Stimulated activated CD8-positive, alpha-beta memory T cell treated with anti-CD3 and anti-CD28 coated beads, Interleukin-12 subunit alpha, Interleukin-12 subunit beta, amount 100 ng/mL, for 24 hours (primary cell): ENCODE data around the gene FMC1.

Experiments
- DNase-seq: peaks from one replicate; pipeline ENCODE4 v3.0.0-alpha.2; 2020; ENCODE audit errors: extremely low read depth

The FMC1 gene

DNA sequence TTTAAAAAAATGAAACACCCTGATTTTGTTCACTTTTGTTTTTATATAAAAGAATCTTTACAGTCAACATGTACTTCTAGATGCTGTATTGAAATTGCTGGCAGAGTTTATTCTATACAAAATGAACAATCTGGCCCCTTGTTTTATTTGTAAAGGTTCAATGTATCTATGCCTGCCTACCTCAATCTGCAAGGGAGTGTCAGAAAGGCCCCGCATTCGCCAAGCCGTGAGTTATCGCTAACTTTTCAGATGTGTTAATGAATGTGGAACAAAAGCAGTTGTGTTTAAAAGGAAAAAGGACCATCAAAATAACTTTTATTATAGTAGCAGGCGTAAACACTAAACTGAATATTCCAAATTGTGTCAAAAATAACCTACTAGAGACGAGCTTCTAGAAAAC is 33.1 kb downstream of the FMC1 start:
- no peak for DNase-seq

DNA sequence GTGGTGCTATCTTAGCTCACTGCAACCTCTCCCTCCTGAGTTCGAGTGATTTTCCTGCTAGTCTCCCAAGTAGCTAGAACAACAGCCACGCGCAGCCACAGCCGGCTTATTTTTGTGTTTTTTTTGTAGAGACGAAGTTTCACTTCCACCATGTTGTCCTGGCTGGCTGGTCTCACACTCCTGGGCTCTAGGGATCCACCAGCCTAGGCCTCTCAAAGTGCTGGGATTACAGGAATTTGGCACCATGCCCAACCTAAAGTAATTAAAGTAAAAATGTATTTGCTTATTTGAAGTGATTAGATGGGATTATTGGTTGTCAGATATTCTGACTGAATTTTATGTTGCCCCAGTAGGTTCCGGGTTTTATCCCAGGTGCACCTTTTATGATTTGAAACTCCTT is 41.3 kb downstream of the FMC1 start:
- DNase-seq = no peak

DNA sequence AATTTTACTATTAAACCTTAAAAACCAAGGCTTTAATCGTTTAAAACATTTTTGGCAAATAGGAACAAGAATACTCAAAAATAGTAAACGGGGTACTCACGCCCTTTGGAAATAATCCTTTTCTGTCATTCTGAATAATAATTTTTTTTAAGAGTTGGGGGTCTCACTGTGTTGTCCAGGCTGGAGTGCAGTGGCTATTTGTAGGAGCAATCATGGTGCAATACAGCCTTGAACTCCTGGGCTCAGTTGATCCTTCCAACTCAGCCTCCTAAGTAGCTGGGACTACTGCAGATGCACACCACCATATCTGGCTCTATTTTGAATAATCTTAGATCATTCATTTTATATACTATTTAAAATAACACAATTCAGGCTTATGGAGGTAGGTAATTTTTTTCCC is 43.5 kb downstream of the FMC1 start:
- DNase-seq = no peak

DNA sequence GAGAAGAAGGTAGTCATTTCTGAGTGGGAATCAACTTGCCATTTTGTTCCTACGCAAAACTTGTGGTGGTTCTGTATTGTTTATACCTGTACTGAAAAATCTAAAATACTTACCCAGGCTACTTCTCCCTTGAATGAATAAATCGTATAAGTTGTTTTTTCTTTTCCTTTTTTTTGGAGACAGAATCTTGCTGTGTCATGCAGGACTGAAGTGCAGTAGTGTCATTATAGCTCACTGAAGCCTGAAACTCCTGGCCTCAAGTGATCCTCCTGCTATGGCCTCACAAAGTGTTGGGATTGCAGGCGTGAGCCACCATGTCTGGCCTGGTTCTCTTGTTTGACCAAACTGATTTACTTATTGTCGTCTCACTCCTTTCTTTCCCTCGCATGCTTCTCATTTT is 46.5 kb downstream of the FMC1 start:
- DNase-seq = no peak

DNA sequence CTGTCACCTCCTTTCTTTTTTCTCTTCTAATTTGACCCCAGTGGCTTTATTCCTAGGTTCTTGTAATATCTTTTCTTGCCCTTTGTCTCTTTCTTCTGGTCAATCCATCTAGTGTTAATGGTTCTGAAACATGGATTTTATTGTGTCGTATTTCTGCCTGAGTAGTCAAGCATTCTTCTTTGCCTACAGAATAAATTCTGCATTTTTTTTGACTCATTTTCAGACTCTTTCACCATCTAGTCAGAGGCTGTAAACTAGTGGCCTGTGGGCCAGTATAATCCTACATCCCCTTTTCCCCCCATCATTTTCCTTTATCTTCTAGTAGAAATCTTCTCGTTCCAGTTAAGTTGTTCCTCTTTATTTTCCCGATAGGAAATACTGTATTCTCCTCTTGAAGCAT is 48.0 kb downstream of the FMC1 start:
- no peak for DNase-seq

DNA sequence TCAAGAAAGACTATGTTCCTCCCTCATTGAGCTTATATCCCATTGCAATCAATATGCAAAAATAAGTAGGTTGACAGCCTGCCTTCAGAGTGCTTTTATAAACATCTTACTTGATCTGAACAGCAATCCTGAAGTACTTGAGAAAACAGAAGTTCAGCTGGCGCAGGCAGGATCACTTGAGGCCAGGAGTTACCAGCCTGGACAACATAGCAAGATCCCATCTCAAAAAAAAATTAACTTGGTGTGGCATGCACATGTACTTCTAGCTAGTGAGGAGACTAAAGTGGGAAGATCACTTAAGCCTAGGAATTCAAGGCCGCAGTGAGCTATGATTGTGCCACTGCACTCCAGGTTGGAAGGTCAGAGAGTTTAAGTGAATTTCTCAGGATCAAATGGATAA is 48.6 kb downstream of the FMC1 start:
- DNase-seq = no peak

DNA sequence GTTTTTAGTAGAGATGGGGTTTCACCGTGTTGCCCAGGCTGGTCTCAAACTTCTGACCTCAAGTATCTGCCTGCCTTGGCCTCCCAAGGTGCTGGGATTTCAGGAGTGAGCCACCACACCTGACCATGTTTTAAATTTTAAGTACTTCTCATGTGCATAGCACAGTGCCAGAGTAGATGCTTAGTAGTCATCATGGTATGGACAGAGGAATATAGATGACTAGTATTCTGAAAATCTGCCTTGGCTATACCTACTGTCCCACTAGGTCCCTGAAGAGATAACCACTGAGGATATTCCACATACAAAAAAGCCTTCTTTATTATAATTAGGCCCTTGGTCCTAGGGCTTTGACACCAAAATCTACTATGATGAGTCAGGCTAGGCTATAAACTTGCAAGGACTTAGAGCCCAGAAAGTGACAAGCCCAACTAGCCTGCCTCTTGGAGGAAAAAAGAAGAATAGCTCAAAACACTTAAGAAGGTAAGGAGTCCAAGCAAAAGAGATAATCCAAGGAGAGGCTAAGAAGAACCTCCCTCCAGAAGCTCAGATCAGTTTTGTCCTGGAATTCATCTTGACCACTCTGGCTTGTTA is 52.6 kb downstream of the FMC1 start:
- DNase-seq = no peak

DNA sequence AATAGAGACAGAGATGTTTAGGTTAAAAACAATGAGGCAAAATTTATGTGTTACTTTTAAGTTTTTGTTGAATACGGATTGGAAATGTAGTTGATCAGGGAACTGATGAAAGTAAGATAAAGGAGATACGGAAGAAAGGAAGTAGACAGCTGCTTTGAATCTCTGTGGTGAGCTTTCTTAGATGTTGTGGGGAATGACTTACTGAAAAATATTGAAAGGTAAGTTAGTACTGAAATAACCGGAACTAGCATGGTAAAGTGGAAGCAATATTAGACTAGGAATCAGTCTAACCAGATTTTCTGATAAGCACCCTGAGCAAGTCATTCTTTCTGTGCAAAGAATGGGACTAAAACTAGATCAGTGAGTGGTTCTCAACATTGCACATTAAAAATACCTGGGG is 53.4 kb downstream of the FMC1 start:
- no peak for DNase-seq
